Hematopoietic multipotent progenitor cell treated with erythropoietin and hydrocortisone succinate and interleukin-3 and kit ligand, for 6 days (in vitro differentiated cells): ENCODE measurements around the gene FHIT.

Experiments used
- DNase-seq: peaks from one replicate; pipeline ENCODE4 v3.0.0-alpha.2; 2015

FHIT gene

GRCh38 chr3:59769127-59769750, 1482.0 kb downstream of the FHIT start:
- DNase-seq, result no peak

GRCh38 chr3:59766200-59766872, 1484.9 kb downstream of the FHIT start:
- DNase-seq, result no peak

- no peak for DNase-seq
These were observed 1487.1 kb downstream of the FHIT start for GRCh38 chr3:59764171-59764570.

GRCh38 chr3:59762941-59763340, 1488.3 kb downstream of the FHIT start:
- no peak for DNase-seq

- DNase-seq, result no peak
These were observed 1491.8 kb downstream of the FHIT start for GRCh38 chr3:59759298-59760031.

GRCh38 chr3:59758672-59759071, 1492.6 kb downstream of the FHIT start:
- no peak for DNase-seq

GRCh38 chr3:59756934-59757333, 1494.3 kb downstream of the FHIT start:
- DNase-seq, result no peak

GRCh38 chr3:59754456-59755129, 1496.7 kb downstream of the FHIT start:
- no peak for DNase-seq

GRCh38 chr3:59753808-59754450, 1497.3 kb downstream of the FHIT start:
- DNase-seq, result no peak

GRCh38 chr3:59752925-59753324, 1498.3 kb downstream of the FHIT start:
- no peak for DNase-seq

- no peak for DNase-seq
These were observed 1499.6 kb downstream of the FHIT start for GRCh38 chr3:59751606-59752005.

GRCh38 chr3:59750391-59750790, 1500.9 kb downstream of the FHIT start:
- DNase-seq, result no peak

- DNase-seq, result peak; percentile 25
These were observed 1502.0 kb downstream of the FHIT start for GRCh38 chr3:59749291-59749690.

GRCh38 chr3:59746585-59746984, 1504.7 kb downstream of the FHIT start:
- DNase-seq, result no peak

- DNase-seq, result no peak
These were observed 1514.0 kb downstream of the FHIT start for GRCh38 chr3:59737241-59737640.

- no peak for DNase-seq
These were observed 1517.2 kb downstream of the FHIT start for GRCh38 chr3:59734061-59734460.

- peak; percentile 9 for DNase-seq
These were observed 1518.0 kb downstream of the FHIT start for GRCh38 chr3:59733041-59733809.

- DNase-seq, result peak; percentile 44
These were observed 1519.3 kb downstream of the FHIT start for GRCh38 chr3:59731943-59732342.

- no peak for DNase-seq
These were observed 1520.7 kb downstream of the FHIT start for GRCh38 chr3:59730591-59730990.

- no peak for DNase-seq
These were observed 1522.7 kb downstream of the FHIT start for GRCh38 chr3:59728587-59728908.

GRCh38 chr3:59727902-59728586, 1523.2 kb downstream of the FHIT start:
- no peak for DNase-seq

GRCh38 chr3:59726279-59726678, 1525.0 kb downstream of the FHIT start:
- DNase-seq, result no peak
